Glutamatergic neuron (in vitro differentiated cells): Measurements from ENCODE around the gene CNTD1. TPM values are rescaled to one million over a fixed set of nuclear protein-coding genes. Genes with fewer than 3 reads are reported as not detected.
A peak's percentile ranks its signal among the peaks of the same experiment; 100 is the strongest.

Experiments
- DNase-seq: peaks from one replicate; pipeline ENCODE4 v3.0.0; 2022
- H3K27ac Mint-ChIP-seq: one replicate; pipeline ENCODE4 v1.8.0; 2020; ENCODE audit warnings: mild to moderate bottlenecking, mixed read lengths, inconsistent platforms; ENCODE audit not compliant: unreplicated experiment
- H3K27me3 Mint-ChIP-seq: one replicate; pipeline ENCODE4 v1.8.0; 2020; ENCODE audit warnings: mild to moderate bottlenecking, moderate library complexity, mixed read lengths, inconsistent platforms; ENCODE audit not compliant: unreplicated experiment
- H3K36me3 Mint-ChIP-seq: one replicate; pipeline ENCODE4 v1.8.0; 2020; ENCODE audit warnings: mild to moderate bottlenecking, mixed read lengths, inconsistent platforms; ENCODE audit not compliant: unreplicated experiment
- H3K4me1 Mint-ChIP-seq: one replicate; pipeline ENCODE4 v1.8.0; 2020; ENCODE audit warnings: mild to moderate bottlenecking, low read depth, mixed read lengths, inconsistent platforms; ENCODE audit not compliant: unreplicated experiment
- H3K4me3 Mint-ChIP-seq: one replicate; pipeline ENCODE4 v1.8.0; 2020; ENCODE audit warnings: mild to moderate bottlenecking, mixed read lengths, inconsistent platforms; ENCODE audit not compliant: unreplicated experiment
- H3K9me3 Mint-ChIP-seq: one replicate; pipeline ENCODE4 v1.8.0; 2020; ENCODE audit warnings: mild to moderate bottlenecking, moderate library complexity, mixed read lengths, inconsistent platforms; ENCODE audit not compliant: unreplicated experiment
- total RNA-seq: library from RNA; stranded (reverse); fragmentation: NEBNext Ultra II Directional; extraction: Animal tissue kit (Norgen Biotek cat#: 25700); gene quantifications from one replicate; pipeline ENCODE4 v1.2.1, GENCODE V29; 2021; ENCODE audit not compliant: unreplicated experiment
- TF ChIP-seq, protein P1 (sequence below): fragments of 200-600 bp; sonication (generic); IDR thresholded peaks from one replicate; pipeline ENCODE4 v1.5.0; 2021; ENCODE audit not compliant: partially characterized antibody, unreplicated experiment

CNTD1 gene
- total RNA-seq, 1 donor from 2014 or later: not detected

DNA sequence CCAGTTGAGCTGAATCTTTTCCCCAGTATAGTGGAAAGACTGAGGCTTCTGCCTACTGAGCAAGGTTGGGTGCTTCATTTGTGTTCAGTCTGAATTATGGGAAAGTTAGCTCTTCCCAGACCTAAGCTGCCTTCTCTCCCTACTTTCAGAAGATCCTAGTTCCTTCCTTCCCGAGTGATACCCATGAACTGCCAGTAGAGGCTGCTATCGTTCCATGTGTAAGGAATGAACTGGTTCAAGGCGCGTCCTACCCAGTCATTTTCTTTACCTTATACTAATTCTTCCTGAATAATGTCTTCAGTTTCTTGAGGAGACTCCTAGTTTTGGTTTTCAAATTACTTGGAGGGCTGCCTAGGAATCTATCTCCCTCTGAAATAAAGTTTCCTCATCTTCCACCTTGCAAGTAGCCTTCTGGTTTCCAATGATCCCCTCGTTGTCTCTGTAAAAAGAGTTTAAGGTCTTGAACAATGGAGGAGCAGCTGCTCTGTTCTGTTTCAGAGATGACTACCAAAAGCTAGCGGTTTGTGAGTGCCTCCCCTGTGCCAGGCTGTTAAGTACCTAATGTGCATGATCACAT lies 44.8 kb downstream of the CNTD1 start:
- H3K27ac Mint-ChIP-seq: peak overlapping the region; percentile 30
- H3K36me3 Mint-ChIP-seq: no peaks in the 10 kb centered on the region
- H3K4me1 Mint-ChIP-seq: no peaks in the 10 kb centered on the region
- TF ChIP-seq, protein P1, sequence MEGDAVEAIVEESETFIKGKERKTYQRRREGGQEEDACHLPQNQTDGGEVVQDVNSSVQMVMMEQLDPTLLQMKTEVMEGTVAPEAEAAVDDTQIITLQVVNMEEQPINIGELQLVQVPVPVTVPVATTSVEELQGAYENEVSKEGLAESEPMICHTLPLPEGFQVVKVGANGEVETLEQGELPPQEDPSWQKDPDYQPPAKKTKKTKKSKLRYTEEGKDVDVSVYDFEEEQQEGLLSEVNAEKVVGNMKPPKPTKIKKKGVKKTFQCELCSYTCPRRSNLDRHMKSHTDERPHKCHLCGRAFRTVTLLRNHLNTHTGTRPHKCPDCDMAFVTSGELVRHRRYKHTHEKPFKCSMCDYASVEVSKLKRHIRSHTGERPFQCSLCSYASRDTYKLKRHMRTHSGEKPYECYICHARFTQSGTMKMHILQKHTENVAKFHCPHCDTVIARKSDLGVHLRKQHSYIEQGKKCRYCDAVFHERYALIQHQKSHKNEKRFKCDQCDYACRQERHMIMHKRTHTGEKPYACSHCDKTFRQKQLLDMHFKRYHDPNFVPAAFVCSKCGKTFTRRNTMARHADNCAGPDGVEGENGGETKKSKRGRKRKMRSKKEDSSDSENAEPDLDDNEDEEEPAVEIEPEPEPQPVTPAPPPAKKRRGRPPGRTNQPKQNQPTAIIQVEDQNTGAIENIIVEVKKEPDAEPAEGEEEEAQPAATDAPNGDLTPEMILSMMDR: peak; percentile 69
- H3K27me3 Mint-ChIP-seq: peaks cover 2% of the 10 kb centered on the region
- no peak overlapping the region for H3K4me3 Mint-ChIP-seq
- no peaks in the 10 kb centered on the region for H3K9me3 Mint-ChIP-seq
- peak; percentile 37 for DNase-seq

DNA sequence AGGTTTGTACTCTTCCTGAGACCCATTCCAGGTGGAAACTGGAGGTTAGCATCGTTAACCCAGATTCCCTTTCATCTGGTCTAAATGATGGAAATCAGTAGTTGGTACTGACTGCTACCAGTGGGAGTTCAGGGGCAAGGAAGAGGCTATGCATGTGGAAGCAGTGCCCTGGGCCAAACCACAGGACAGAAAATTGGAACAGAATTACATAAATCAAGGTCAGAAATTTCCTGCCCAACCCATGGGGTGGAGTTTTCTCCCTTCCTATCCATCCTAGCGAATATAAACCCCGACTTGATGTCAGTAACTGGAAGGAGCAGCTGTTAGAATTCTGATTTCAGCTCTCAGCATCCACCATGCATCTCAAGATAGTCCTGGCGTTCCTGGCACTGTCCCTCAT lies 45.6 kb downstream of the CNTD1 start, which contains the start of gene AOC2:
AOC2 (plus strand) TSS at position 310 of the 400 bp plus-strand sequence; CDS start at position 357, 47 bp downstream.
- Mint-ChIP-seq H3K27me3 (peaks cover 2% of the 10 kb centered on the region), H3K4me1 (no peaks in the 10 kb centered on the region), H3K36me3 (no peaks in the 10 kb centered on the region), H3K27ac (peak within 1 kb of the TSS; percentile 30), H3K9me3 (no peaks in the 10 kb centered on the region), H3K4me3 (no peak within 1 kb of the TSS)
- DNase-seq: no peak
- TF ChIP-seq, protein P1: no peak

DNA sequence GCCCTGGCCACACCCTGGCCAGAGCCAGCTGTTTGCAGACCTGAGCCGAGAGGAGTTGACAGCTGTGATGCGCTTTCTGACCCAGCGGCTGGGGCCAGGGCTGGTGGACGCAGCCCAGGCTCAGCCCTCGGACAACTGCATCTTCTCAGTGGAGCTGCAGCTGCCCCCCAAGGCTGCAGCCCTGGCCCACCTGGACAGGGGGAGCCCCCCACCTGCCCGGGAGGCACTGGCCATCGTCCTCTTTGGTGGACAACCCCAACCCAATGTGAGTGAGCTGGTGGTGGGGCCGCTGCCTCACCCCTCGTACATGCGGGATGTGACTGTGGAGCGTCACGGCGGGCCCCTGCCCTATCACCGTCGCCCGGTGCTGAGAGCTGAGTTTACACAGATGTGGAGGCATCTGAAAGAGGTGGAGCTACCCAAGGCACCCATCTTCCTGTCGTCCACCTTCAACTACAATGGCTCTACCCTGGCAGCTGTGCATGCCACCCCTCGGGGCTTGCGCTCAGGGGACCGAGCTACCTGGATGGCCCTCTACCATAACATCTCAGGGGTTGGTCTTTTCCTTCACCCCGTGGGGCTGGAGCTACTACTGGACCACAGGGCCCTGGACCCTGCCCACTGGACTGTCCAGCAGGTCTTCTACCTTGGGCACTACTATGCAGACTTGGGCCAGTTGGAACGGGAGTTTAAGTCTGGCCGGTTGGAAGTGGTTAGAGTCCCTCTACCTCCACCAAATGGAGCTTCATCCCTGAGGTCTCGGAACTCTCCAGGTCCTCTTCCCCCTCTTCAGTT lies 46.3 kb downstream of the CNTD1 start:
- H3K4me3 Mint-ChIP-seq: no peak overlapping the region
- TF ChIP-seq, protein P1: no peak
- peaks cover 2% of the 10 kb centered on the region for H3K27me3 Mint-ChIP-seq
- H3K36me3 Mint-ChIP-seq: no peaks in the 10 kb centered on the region
- no peak overlapping the region for H3K27ac Mint-ChIP-seq
- H3K9me3 Mint-ChIP-seq: no peaks in the 10 kb centered on the region
- DNase-seq: no peak
- no peaks in the 10 kb centered on the region for H3K4me1 Mint-ChIP-seq

DNA sequence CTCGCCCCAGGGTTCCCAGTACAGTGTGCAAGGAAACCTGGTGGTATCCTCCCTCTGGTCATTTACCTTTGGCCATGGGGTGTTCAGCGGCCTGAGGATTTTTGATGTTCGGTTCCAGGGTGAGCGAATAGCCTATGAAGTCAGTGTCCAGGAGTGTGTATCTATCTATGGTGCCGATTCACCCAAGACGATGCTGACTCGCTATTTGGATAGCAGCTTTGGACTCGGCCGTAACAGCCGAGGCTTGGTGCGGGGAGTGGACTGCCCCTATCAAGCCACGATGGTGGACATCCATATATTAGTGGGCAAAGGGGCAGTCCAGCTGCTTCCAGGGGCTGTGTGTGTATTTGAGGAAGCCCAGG lies 46.9 kb downstream of the CNTD1 start:
- H3K4me3 Mint-ChIP-seq: no peak overlapping the region
- no peaks in the 10 kb centered on the region for H3K9me3 Mint-ChIP-seq
- TF ChIP-seq, protein P1: no peak
- H3K36me3 Mint-ChIP-seq: no peaks in the 10 kb centered on the region
- peaks cover 2% of the 10 kb centered on the region for H3K27me3 Mint-ChIP-seq
- H3K4me1 Mint-ChIP-seq: no peaks in the 10 kb centered on the region
- H3K27ac Mint-ChIP-seq: no peak overlapping the region
- no peak for DNase-seq
